RCC 7860 (cell line): ENCODE measurements around the gene C12orf43.
A peak's percentile ranks its signal among the peaks of the same experiment; 100 is the strongest.

Experiments used
- DNase-seq: peaks from one replicate; pipeline ENCODE4 v3.0.0-alpha.2; 2015; ENCODE audit warnings: low spot score
- FAIRE-seq: peaks from 2 replicates; lab custom pipeline; 2012; peaks lifted over from hg19 to GRCh38; lab: Jason Lieb, UNC

C12orf43 gene

GRCh38 chr12:121030576-121031212 lies 14.4 kb upstream of the C12orf43 start:
- no peak for FAIRE-seq
- DNase-seq = no peak

GRCh38 chr12:121026274-121027045 lies 10.2 kb upstream of the C12orf43 start:
- DNase-seq = no peak
- FAIRE-seq = no peak

- no peak for DNase-seq
- FAIRE-seq = no peak
These were observed 9.3 kb upstream of the C12orf43 start for GRCh38 chr12:121025442-121026226.

GRCh38 chr12:121023799-121024198 lies 7.5 kb upstream of the C12orf43 start:
- FAIRE-seq (no peak), DNase-seq (no peak)

GRCh38 chr12:121022713-121023112 lies 6.4 kb upstream of the C12orf43 start:
- no peak for DNase-seq
- FAIRE-seq = no peak

GRCh38 chr12:121021754-121022153 lies 5.5 kb upstream of the C12orf43 start:
- DNase-seq (no peak), FAIRE-seq (no peak)

- DNase-seq (no peak), FAIRE-seq (no peak)
These were observed 2.8 kb upstream of the C12orf43 start for GRCh38 chr12:121018860-121019617.

- DNase-seq (no peak), FAIRE-seq (no peak)
These were observed 1.7 kb upstream of the C12orf43 start for GRCh38 chr12:121017966-121018491.

GRCh38 chr12:121013715-121014114 lies 2.6 kb downstream of the C12orf43 start:
- DNase-seq (no peak), FAIRE-seq (no peak)

GRCh38 chr12:121011820-121012219 lies 4.5 kb downstream of the C12orf43 start:
- FAIRE-seq (no peak), DNase-seq (no peak)

- no peak for DNase-seq
- FAIRE-seq = no peak
These were observed 5.4 kb downstream of the C12orf43 start for GRCh38 chr12:121010860-121011259.

- no peak for FAIRE-seq
- DNase-seq = no peak
These were observed 6.5 kb downstream of the C12orf43 start for GRCh38 chr12:121009741-121010140.

- DNase-seq (no peak), FAIRE-seq (no peak)
These were observed 7.8 kb downstream of the C12orf43 start for GRCh38 chr12:121008347-121009098.

- DNase-seq (peak; percentile 44), FAIRE-seq (no peak)
These were observed 10.9 kb downstream of the C12orf43 start for GRCh38 chr12:121005346-121005815.

- no peak for FAIRE-seq
- DNase-seq = no peak
These were observed 12.0 kb downstream of the C12orf43 start for GRCh38 chr12:121004253-121004815.

- no peak for DNase-seq
- no peak for FAIRE-seq
These were observed 12.6 kb downstream of the C12orf43 start for GRCh38 chr12:121003650-121004049.

GRCh38 chr12:121001841-121002483 lies 14.3 kb downstream of the C12orf43 start:
- FAIRE-seq = no peak
- DNase-seq = no peak

GRCh38 chr12:121001060-121001459 lies 15.2 kb downstream of the C12orf43 start:
- DNase-seq (no peak), FAIRE-seq (no peak)

- DNase-seq = no peak
- FAIRE-seq = no peak
These were observed 15.8 kb downstream of the C12orf43 start for GRCh38 chr12:121000530-121000929.
